ENCODE measurements around the gene RFX2.

RFX2 gene

DNA sequence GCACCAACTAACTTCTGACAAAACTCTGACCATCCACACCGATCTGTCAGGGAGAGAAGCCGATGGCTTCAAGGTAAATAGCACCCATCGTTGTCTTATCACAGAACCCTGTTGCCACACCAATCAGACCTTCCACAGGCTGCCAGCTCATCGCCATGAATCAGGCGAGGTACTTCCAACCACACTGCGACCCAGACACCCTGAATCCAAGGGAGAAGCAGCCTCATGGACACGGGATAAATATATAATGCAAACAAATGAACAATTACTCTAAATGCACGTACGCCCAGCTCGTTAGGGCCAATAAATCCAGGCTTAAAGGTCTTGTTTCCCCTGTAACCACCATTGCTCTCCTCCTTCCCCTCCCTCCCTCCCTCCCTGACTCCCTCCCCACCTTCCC lies 153.1 kb downstream of the RFX2 start:
- TF ChIP-seq CTCF (IDR thresholded peaks at IDR 0.05; ENCODE audit: insufficient read depth, missing control alignments): no peak
- FAIRE-seq: no peak
- DNase-seq (ENCODE audit: insufficient read length, low spot score): no peak

- no peak for TF ChIP-seq CTCF (IDR thresholded peaks at IDR 0.05; ENCODE audit: insufficient read depth, missing control alignments)
- DNase-seq (ENCODE audit: insufficient read length, low spot score) (no peak), FAIRE-seq (no peak)
These were observed 153.6 kb downstream of the RFX2 start for GRCh38 chr19:5956728-5957127.

DNA sequence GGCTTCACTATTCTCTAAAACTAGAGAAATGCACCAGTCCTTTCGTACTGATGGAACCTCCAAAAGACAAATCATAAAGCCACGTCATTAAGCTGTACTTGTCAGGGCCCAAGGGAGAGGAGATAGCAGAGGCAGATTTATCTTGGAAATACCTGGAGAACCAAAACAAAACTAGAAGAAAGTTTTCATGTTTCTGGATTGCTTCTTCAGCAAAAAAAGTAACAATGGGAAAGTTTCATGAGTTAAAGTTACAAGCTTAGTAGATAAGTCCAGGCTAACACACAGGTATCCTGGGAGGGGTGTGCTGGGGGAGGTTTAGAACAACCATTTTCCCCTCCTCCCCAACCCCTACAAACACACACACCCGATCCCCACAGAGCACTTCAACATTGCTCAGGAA lies 154.0 kb downstream of the RFX2 start:
- FAIRE-seq (no peak), DNase-seq (ENCODE audit: insufficient read length, low spot score) (no peak)
- TF ChIP-seq CTCF (IDR thresholded peaks at IDR 0.05; ENCODE audit: insufficient read depth, missing control alignments): no peak

GRCh38 chr19:5955636-5955935 lies 154.7 kb downstream of the RFX2 start:
- TF ChIP-seq CTCF (IDR thresholded peaks at IDR 0.05; ENCODE audit: insufficient read depth, missing control alignments): no peak
- DNase-seq (ENCODE audit: insufficient read length, low spot score) (no peak), FAIRE-seq (no peak)

GRCh38 chr19:5954293-5954692 lies 156.0 kb downstream of the RFX2 start:
- DNase-seq (ENCODE audit: insufficient read length, low spot score): no peak
- no peak for FAIRE-seq
- no peak for TF ChIP-seq CTCF (IDR thresholded peaks at IDR 0.05; ENCODE audit: insufficient read depth, missing control alignments)

GRCh38 chr19:5953680-5954213 lies 156.6 kb downstream of the RFX2 start:
- DNase-seq (ENCODE audit: insufficient read length, low spot score): no peak
- FAIRE-seq: no peak
- TF ChIP-seq CTCF (IDR thresholded peaks at IDR 0.05; ENCODE audit: insufficient read depth, missing control alignments): no peak

DNA sequence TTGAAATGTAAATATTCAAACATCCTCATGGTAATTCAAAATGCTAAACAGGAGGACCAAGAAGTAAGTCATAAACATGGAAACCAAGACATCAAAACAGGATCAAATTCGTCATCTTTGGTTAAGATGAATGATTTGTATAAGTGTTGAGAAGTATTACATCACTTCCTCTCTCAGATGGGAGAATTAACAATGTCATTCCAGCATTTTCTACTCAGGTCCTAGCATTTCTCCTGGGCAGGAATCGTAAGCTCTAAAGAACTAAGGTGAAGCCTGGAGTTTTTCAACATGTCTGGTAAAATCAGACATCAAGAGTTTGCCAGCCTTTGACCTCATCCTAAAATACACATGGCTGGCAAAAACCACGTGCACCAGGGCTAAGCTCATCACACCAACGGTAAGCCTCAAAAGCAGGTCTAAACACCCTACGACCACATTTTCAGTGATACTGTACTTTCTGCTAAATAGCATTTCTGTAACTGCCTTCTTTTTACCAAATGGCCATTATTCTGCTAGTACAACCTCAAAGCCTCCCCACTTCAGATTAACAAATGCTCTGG lies 157.2 kb downstream of the RFX2 start:
- FAIRE-seq (peak; percentile 32), DNase-seq (ENCODE audit: insufficient read length, low spot score) (no peak)
- TF ChIP-seq CTCF (IDR thresholded peaks at IDR 0.05; ENCODE audit: insufficient read depth, missing control alignments): no peak
